Naive thymus-derived CD4-positive, alpha-beta T cell (primary cell): ENCODE results near the gene PTPRN2. TPM values are rescaled to one million over a fixed set of nuclear protein-coding genes. Genes with fewer than 3 reads are reported as not detected.

Source experiments
- ATAC-seq: fragments of 150-1000 bp; cut with Tn5 transposase; 2 replicates; pipeline ENCODE4 v1.10.0; 2021; ENCODE audit warnings: mild to moderate bottlenecking, moderate library complexity
- CTCF ChIA-PET: fragments of 350-600 bp; sonication (Branson Sonifier 250); formaldehyde crosslinking; loops from one replicate; lab custom pipeline; 2021; ENCODE audit warnings: antibody characterized with exemption; lab: Charles Lee
- POLR2A ChIA-PET: fragments of 350-600 bp; sonication (Branson Sonifier 250); formaldehyde crosslinking; loops from one replicate; lab custom pipeline; 2021; ENCODE audit warnings: antibody characterized with exemption, inconsistent platforms; lab: Charles Lee
- DNase-seq, 9 donors: peaks; one replicate each; pipeline versions ENCODE4 v3.0.0 to v3.0.0-alpha.2; 2020 to 2022; ENCODE audit warnings: mixed read lengths in 1 of 9
- H3K27ac ChIP-seq: one replicate; pipeline ENCODE4 v1.7.0; 2013; ENCODE audit warnings: mild to moderate bottlenecking, low read depth, low read length, moderate library complexity
- H3K27me3 ChIP-seq, 2 donors: one replicate each; pipeline ENCODE4 v1.7.0; 2013; ENCODE audit warnings: low read length in 2 of 2, mild to moderate bottlenecking in 2 of 2, moderate library complexity in 2 of 2; ENCODE audit not compliant: control insufficient read depth in 2 of 2, insufficient read depth in 2 of 2
- H3K36me3 ChIP-seq, 3 experiments: 1 replicate in 2 of 3; 2 replicates in 1 of 3; pipeline ENCODE4 v1.7.0; 2013; ENCODE audit warnings: low read length in 3 of 3, mild to moderate bottlenecking in 3 of 3, moderate library complexity in 1 of 3; ENCODE audit not compliant: insufficient read depth in 3 of 3, control insufficient read depth in 2 of 3
- H3K4me1 ChIP-seq, 2 donors: one replicate each; pipeline ENCODE4 v1.7.0; 2013; ENCODE audit warnings: low read length in 2 of 2, mild to moderate bottlenecking in 2 of 2, moderate library complexity in 1 of 2; ENCODE audit not compliant: control insufficient read depth in 2 of 2, insufficient read depth in 2 of 2
- H3K4me3 ChIP-seq: 2 replicates; pipeline ENCODE4 v1.7.0; 2013; ENCODE audit warnings: mild to moderate bottlenecking, low read length
- H3K9me3 ChIP-seq, 3 experiments: 1 replicate in 2 of 3; 2 replicates in 1 of 3; pipeline ENCODE4 v1.7.0; 2013; ENCODE audit warnings: low read length in 3 of 3; ENCODE audit not compliant: control insufficient read depth in 2 of 3
- H3K27ac Mint-ChIP-seq, 9 donors: one replicate each; pipeline ENCODE4 v1.8.0; 2020 to 2022; ENCODE audit warnings: mixed read lengths in 9 of 9, mild to moderate bottlenecking in 8 of 9, moderate library complexity in 5 of 9, inconsistent platforms in 2 of 9
- H3K27me3 Mint-ChIP-seq, 5 donors: one replicate each; pipeline ENCODE4 v1.8.0; 2021 to 2022; ENCODE audit warnings: mixed read lengths in 5 of 5, mild to moderate bottlenecking in 1 of 5
- H3K36me3 Mint-ChIP-seq, 5 donors: one replicate each; pipeline ENCODE4 v1.8.0; 2020 to 2022; ENCODE audit warnings: mixed read lengths in 5 of 5, mild to moderate bottlenecking in 3 of 5, inconsistent platforms in 1 of 5
- H3K4me1 Mint-ChIP-seq, 7 donors: one replicate each; pipeline ENCODE4 v1.8.0; 2020 to 2022; ENCODE audit warnings: mixed read lengths in 7 of 7, mild to moderate bottlenecking in 3 of 7, inconsistent platforms in 1 of 7
- H3K4me3 Mint-ChIP-seq, 10 donors: one replicate each; pipeline ENCODE4 v1.8.0; 2020 to 2022; ENCODE audit warnings: mild to moderate bottlenecking in 10 of 10, mixed read lengths in 10 of 10, moderate library complexity in 6 of 10, inconsistent platforms in 2 of 10
- H3K9me3 Mint-ChIP-seq, 11 donors: one replicate each; pipeline ENCODE4 v1.8.0; 2020 to 2022; ENCODE audit warnings: mixed read lengths in 11 of 11, mild to moderate bottlenecking in 4 of 11, inconsistent platforms in 1 of 11, moderate library complexity in 1 of 11
- intact Hi-C, 2 donors: fragments of 100-400 bp; cut with micrococcal nuclease; formaldehyde crosslinking; loops; one replicate each; pipeline ENCODE4 v1.15.1; 2023
- polyA plus RNA-seq, 2 donors: library from polyadenylated mRNA; unstranded; fragments of 300-500 nt; fragmentation: Illumina TruSeq; gene quantifications; one replicate each; pipeline ENCODE4 v1.2.3, GENCODE V29; 2021
- total RNA-seq, 6 experiments: library from RNA in 5 of 6; stranded (reverse) in 5 of 6; gene quantifications; 1 replicate in 5 of 6; 2 replicates in 1 of 6; pipeline ENCODE4 v1.2.3 and lab custom pipeline; 2021 to 2026

The PTPRN2 gene
- total and polyA plus RNA-seq, 7 experiments from 2014 or later: 0.58 to 2.3 (median 1.4) TPM

- Histone ChIP-seq H3K27me3 (no peaks in the 10 kb centered on the region), H3K9me3 (peaks cover 0 to 11% (median 0%) of the 10 kb centered on the region in 3 experiments), H3K4me3 (no peak overlapping the region), H3K27ac (no peak overlapping the region), H3K4me1 (no peaks in the 10 kb centered on the region), H3K36me3 (no peaks in the 10 kb centered on the region)
- ChIA-PET POLR2A (no interaction called here), CTCF (no interaction called here)
- intact Hi-C loops: no loop called here
- DNase-seq (no peak), ATAC-seq (no peak)
- H3K27me3 Mint-ChIP-seq: peaks cover 0 to 41% (median 35%) of the 10 kb centered on the region in 5 donors
- H3K4me1 Mint-ChIP-seq: peaks cover 0 to 5% (median 0%) of the 10 kb centered on the region in 7 donors
- peaks cover 0 to 16% (median 5%) of the 10 kb centered on the region in 5 donors for H3K36me3 Mint-ChIP-seq
- H3K4me3 Mint-ChIP-seq: no peak overlapping the region
- no peak overlapping the region for H3K27ac Mint-ChIP-seq
- H3K9me3 Mint-ChIP-seq: peaks cover 7 to 58% (median 18%) of the 10 kb centered on the region in 11 donors
Measured at GRCh38 chr7:158506626-158507025, 81.0 kb downstream of the PTPRN2 start.

DNA sequence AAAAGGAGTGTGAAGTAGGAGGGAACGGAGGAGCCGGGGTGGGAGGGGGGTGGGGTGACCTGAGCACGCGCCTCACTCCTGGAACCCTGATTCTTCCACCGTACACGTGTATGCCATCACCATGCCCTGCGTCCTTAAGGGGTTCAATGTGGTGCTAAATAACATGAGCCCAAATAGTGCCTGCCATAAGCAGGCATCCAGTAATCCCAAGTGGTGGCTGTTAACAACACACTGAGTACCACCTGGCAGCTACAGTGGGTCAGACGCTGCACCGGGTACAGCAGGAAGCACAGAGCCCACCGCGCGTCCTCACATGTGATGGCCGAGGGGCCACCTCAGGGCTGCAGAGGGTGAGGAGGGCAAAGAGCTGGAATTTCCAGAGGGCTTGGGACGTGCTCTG lies 81.9 kb downstream of the PTPRN2 start:
- Mint-ChIP-seq H3K9me3 (peaks cover 0 to 48% (median 13%) of the 10 kb centered on the region in 11 donors), H3K27me3 (peaks cover 0 to 47% (median 35%) of the 10 kb centered on the region in 5 donors), H3K36me3 (peaks cover 0 to 8% (median 5%) of the 10 kb centered on the region in 5 donors), H3K4me3 (peak overlapping the region in 1 of 10 donors; percentile 38), H3K27ac (no peak overlapping the region), H3K4me1 (peaks cover 0 to 5% (median 0%) of the 10 kb centered on the region in 7 donors)
- Histone ChIP-seq H3K27ac (no peak overlapping the region), H3K4me1 (no peaks in the 10 kb centered on the region), H3K9me3 (peaks cover 0 to 7% (median 0%) of the 10 kb centered on the region in 3 experiments), H3K36me3 (no peaks in the 10 kb centered on the region), H3K4me3 (no peak overlapping the region), H3K27me3 (no peaks in the 10 kb centered on the region)
- intact Hi-C loops: no loop called here
- ATAC-seq (no peak), DNase-seq (no peak)
- POLR2A ChIA-PET: no interaction called here
- CTCF ChIA-PET: no interaction called here

DNA sequence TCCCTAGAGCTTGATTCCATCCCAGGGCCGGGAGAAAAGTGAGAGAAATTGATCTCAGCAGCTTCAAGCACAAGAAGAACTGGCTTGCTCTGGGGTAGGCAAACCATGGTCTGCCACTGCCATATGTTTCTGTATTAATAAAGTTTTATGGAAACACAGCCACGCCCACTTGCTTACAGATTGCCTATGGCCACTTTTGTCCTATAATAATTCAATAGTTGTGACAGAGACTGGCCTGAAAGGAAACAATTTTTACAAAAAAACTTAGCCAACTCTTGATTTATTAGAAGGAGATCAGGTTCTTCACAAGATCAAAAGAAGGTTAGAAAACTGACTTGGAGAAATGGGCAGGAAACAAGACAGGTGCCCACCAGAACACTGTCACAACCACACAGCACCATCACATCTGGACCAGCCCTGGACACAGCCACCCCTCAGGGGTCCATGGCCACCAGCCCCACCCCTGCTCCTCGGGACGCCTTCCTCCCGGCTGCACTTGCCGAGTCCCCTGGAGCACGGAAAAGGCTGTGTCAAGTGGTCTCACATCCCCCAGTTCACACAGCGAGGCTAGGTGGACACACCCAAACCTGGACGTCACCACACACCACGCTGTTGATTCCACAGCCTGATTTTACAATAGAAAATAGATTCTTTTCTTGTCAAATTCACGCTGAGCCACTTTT lies 85.4 kb downstream of the PTPRN2 start:
- Mint-ChIP-seq H3K36me3 (peaks cover 0 to 3% (median 0%) of the 10 kb centered on the region in 5 donors), H3K4me3 (no peak overlapping the region), H3K27me3 (peaks cover 0 to 59% (median 35%) of the 10 kb centered on the region in 5 donors), H3K27ac (no peak overlapping the region), H3K9me3 (peaks cover 0 to 27% (median 5%) of the 10 kb centered on the region in 11 donors), H3K4me1 (no peaks in the 10 kb centered on the region)
- no peaks in the 10 kb centered on the region for H3K36me3 ChIP-seq
- no peaks in the 10 kb centered on the region for H3K27me3 ChIP-seq
- no peak for ATAC-seq
- ChIA-PET POLR2A (no interaction called here), CTCF (no interaction called here)
- DNase-seq: no peak
- peaks cover 0 to 7% (median 0%) of the 10 kb centered on the region in 3 experiments for H3K9me3 ChIP-seq
- intact Hi-C loops: no loop called here
- no peaks in the 10 kb centered on the region for H3K4me1 ChIP-seq
- H3K27ac ChIP-seq: no peak overlapping the region
- H3K4me3 ChIP-seq: no peak overlapping the region

DNA sequence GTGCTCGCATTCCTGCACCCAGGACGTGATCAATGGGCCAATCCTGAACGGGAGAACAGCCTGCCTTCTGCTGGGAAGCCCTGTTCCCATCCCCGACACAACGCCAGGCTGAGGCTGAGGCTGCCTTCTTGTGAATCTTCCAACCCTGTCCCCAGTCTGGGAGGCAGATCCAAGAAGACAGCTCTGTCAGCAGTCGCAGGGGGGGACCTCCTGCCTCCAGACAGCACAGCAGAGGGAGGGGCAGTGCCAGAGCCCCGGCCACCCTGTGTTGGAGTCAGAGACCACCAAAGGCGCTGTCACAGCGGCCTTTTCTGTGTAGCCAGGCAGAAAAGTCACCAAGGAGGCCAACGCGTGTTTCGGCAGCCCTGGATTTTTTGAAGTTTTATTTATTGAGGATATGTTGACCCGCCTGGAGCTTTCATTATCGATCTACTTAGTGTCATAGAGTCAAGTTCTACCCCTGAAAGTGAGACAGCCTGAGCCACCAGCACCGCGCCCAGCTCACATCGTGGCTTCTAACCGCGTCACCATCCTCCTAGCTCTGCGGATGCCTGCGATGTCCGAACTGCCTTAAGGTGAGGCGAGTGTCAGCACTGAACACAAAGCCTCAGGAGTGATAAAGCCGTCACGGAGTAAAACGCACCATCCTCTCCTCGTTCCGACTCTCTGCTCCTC lies 86.1 kb downstream of the PTPRN2 start:
- H3K9me3 Mint-ChIP-seq: peaks cover 0 to 21% (median 4%) of the 10 kb centered on the region in 11 donors
- Histone ChIP-seq H3K27ac (no peak overlapping the region), H3K27me3 (no peaks in the 10 kb centered on the region), H3K4me3 (no peak overlapping the region), H3K36me3 (no peaks in the 10 kb centered on the region), H3K4me1 (no peaks in the 10 kb centered on the region), H3K9me3 (peaks cover 0 to 7% (median 0%) of the 10 kb centered on the region in 3 experiments)
- intact Hi-C loops: no loop called here
- H3K36me3 Mint-ChIP-seq: peaks cover 0 to 3% (median 0%) of the 10 kb centered on the region in 5 donors
- ChIA-PET CTCF (no interaction called here), POLR2A (no interaction called here)
- H3K27ac Mint-ChIP-seq: peak overlapping the region in 1 of 9 donors; percentile 73
- DNase-seq: no peak
- no peak for ATAC-seq
- peaks cover 0 to 52% (median 30%) of the 10 kb centered on the region in 5 donors for H3K27me3 Mint-ChIP-seq
- no peaks in the 10 kb centered on the region for H3K4me1 Mint-ChIP-seq
- no peak overlapping the region for H3K4me3 Mint-ChIP-seq

DNA sequence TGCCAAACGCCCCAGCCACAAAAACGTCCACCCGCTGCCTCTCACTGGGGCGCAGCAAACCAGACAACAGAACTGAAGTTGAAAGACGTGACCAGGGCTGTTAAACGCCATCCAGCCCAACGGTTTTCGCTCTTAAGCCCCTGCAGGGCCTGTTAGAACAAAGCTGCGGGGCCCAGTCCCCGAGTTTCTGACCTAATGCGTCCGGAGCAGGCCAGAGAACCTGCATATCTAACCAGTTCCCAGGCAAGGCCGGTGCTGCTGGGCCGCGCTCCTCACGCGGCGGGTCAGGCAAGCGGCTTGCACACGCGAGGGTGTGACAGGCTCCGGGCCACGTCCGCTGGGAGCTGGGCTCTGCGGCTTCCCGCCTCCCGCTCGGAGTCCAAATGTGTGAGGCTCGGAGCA lies 87.0 kb downstream of the PTPRN2 start:
- peaks cover 0 to 46% (median 30%) of the 10 kb centered on the region in 5 donors for H3K27me3 Mint-ChIP-seq
- ATAC-seq (no peak), DNase-seq (no peak)
- H3K9me3 Mint-ChIP-seq: peaks cover 0 to 17% (median 3%) of the 10 kb centered on the region in 11 donors
- H3K36me3 ChIP-seq: no peaks in the 10 kb centered on the region
- no peaks in the 10 kb centered on the region for H3K36me3 Mint-ChIP-seq
- H3K4me3 Mint-ChIP-seq: no peak overlapping the region
- H3K4me3 ChIP-seq: no peak overlapping the region
- no peak overlapping the region for H3K27ac Mint-ChIP-seq
- peaks cover 0 to 1% (median 0%) of the 10 kb centered on the region in 7 donors for H3K4me1 Mint-ChIP-seq
- ChIA-PET POLR2A (no interaction called here), CTCF (no interaction called here)
- no peaks in the 10 kb centered on the region for H3K27me3 ChIP-seq
- H3K27ac ChIP-seq: no peak overlapping the region
- H3K9me3 ChIP-seq: peaks cover 0 to under 1% (median 0%) of the 10 kb centered on the region in 3 experiments
- intact Hi-C loops: no loop called here
- H3K4me1 ChIP-seq: no peaks in the 10 kb centered on the region

DNA sequence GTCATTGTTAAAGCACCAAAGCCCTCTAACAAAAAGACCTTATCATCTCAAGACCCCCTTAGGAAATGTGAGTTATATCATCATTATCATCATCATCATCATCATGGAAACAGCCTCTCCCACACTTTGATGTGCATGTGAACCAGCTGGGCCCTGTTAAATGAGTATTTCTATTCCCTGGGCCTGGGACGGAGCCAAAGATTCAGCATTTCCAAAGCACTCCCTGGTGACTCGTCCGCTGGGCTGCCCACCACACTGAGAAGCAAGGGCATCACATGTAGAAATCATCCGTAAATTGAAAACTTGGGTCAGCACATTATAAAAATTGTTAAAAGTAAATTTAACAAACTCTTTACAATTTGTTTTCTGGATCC lies 88.6 kb downstream of the PTPRN2 start:
- H3K9me3 Mint-ChIP-seq: peaks cover 0 to 2% (median 0%) of the 10 kb centered on the region in 11 donors
- POLR2A ChIA-PET: no interaction called here
- H3K27ac Mint-ChIP-seq: no peak overlapping the region
- peaks cover 0 to 49% (median 18%) of the 10 kb centered on the region in 5 donors for H3K27me3 Mint-ChIP-seq
- H3K4me1 ChIP-seq: no peaks in the 10 kb centered on the region
- no peaks in the 10 kb centered on the region for H3K9me3 ChIP-seq
- H3K27me3 ChIP-seq: no peaks in the 10 kb centered on the region
- no peak overlapping the region for H3K27ac ChIP-seq
- DNase-seq (no peak), ATAC-seq (no peak)
- H3K36me3 Mint-ChIP-seq: no peaks in the 10 kb centered on the region
- peaks cover 0 to 5% (median 0%) of the 10 kb centered on the region in 7 donors for H3K4me1 Mint-ChIP-seq
- no peak overlapping the region for H3K4me3 ChIP-seq
- H3K36me3 ChIP-seq: no peaks in the 10 kb centered on the region
- intact Hi-C loops: no loop called here
- CTCF ChIA-PET: no interaction called here
- H3K4me3 Mint-ChIP-seq: no peak overlapping the region
